ENCODE data around the gene PCYT2. TPM values are rescaled to one million over a fixed set of nuclear protein-coding genes. Genes with fewer than 3 reads are reported as not detected.

Gene PCYT2
- total and polyA plus RNA-seq, 9 of the 15 experiments (the other 6 are each of a cell fraction or from before 2014, with no cell fraction given) = 0.92 to 134 (median 82.5) TPM

- TF ChIP-seq BCLAF1 (IDR thresholded peaks at IDR 0.05; ENCODE audit: borderline replicate concordance in 1 of 2, control insufficient read depth in 1 of 2, low read depth in 2 of 2, low read length in 1 of 2) = no peak
- no peak for TF ChIP-seq SP2 (IDR thresholded peaks at IDR 0.05; ENCODE audit: extremely low read depth, low read depth, low read length, poor library complexity, severe bottlenecking)
- no peak for TF ChIP-seq CCAR2 (IDR thresholded peaks at IDR 0.05; ENCODE audit: low read depth, low read length)
- peak; percentile 92 for TF ChIP-seq ARID4B (CRISPR knock-in tag; IDR thresholded peaks at IDR 0.05)
- TF ChIP-seq HNRNPLL (IDR thresholded peaks at IDR 0.05; ENCODE audit: low read depth, low read length, poor library complexity, severe bottlenecking) = peak; percentile 60
- TF ChIP-seq ZKSCAN3 (CRISPR knock-in tag; IDR thresholded peaks at IDR 0.05) = no peak
- no peak for TF ChIP-seq MEF2D (tag; conservative IDR thresholded peaks at IDR 0.05; ENCODE audit: low read depth)
- TF ChIP-seq HDAC1 (IDR thresholded peaks at IDR 0.05) = peak in 1 of 2 experiments; percentile 83; a peak in 2 of 4 replicates
- TF ChIP-seq RNF219 (CRISPR knock-in tag; IDR thresholded peaks at IDR 0.05) = no peak
- no peak for TF ChIP-seq ARNT (IDR thresholded peaks at IDR 0.05)
- peak; percentile 75 for TF ChIP-seq MXD1 (CRISPR knock-in tag; IDR thresholded peaks at IDR 0.05; ENCODE audit: borderline replicate concordance, poor library complexity, severe bottlenecking)
- TF ChIP-seq SRF (CRISPR knock-in tag; IDR thresholded peaks at IDR 0.05) = no peak; a peak in 1 of 4 replicates
- TF ChIP-seq MLX (CRISPR knock-in tag; conservative IDR thresholded peaks at IDR 0.05) = no peak
- TF ChIP-seq RBM39 (optimal IDR thresholded peaks at IDR 0.05; ENCODE audit: low read depth, low read length) = no peak
Observed at GRCh38 chr17:81871387-81872230, 39.6 kb downstream of the PCYT2 start (continued).
